HG03442 (cell line): ENCODE results near the gene TMED7.
"Not testable (repeated sequence)": the region's sequence is repeated elsewhere in the genome, so short reads cannot be mapped to it uniquely, and the experiment has no call there.

ENCODE experiments used
- ATAC-seq: cut with Tn5 transposase; IDR thresholded peaks from one replicate; pipeline ENCODE4 v1.9.1; 2021; ENCODE audit warnings: mild to moderate bottlenecking, moderate library complexity; ENCODE audit not compliant: unreplicated experiment

The TMED7 gene

GRCh38 chr5:115625579-115626444 lies at the start of gene TMED7:
TSS of gene TMED7 (minus strand) at chr5:115626036. CDS start at chr5:115625792, 244 bp downstream.
- ATAC-seq, result peak; percentile 88

- not testable (repeated sequence) for ATAC-seq
Observed at GRCh38 chr5:115674782-115675181, 48.9 kb upstream of the TMED7 start.

- no peak for ATAC-seq
Observed at GRCh38 chr5:115673596-115673995, 47.8 kb upstream of the TMED7 start.

GRCh38 chr5:115671939-115672338 lies 46.1 kb upstream of the TMED7 start:
- ATAC-seq, result no peak

GRCh38 chr5:115666023-115666422 lies 40.2 kb upstream of the TMED7 start:
- no peak for ATAC-seq

- no peak for ATAC-seq
Observed at GRCh38 chr5:115661563-115661962, 35.7 kb upstream of the TMED7 start.

GRCh38 chr5:115661101-115661500 lies 35.3 kb upstream of the TMED7 start:
- no peak for ATAC-seq

GRCh38 chr5:115657881-115658233 lies 32.0 kb upstream of the TMED7 start:
- no peak for ATAC-seq

- ATAC-seq, result no peak
Observed at GRCh38 chr5:115657125-115657880, 31.5 kb upstream of the TMED7 start.

GRCh38 chr5:115656404-115656803 lies 30.6 kb upstream of the TMED7 start:
- ATAC-seq, result no peak

- ATAC-seq, result no peak
Observed at GRCh38 chr5:115655994-115656393, 30.2 kb upstream of the TMED7 start.

GRCh38 chr5:115649541-115649940 lies 23.7 kb upstream of the TMED7 start:
- ATAC-seq, result no peak

GRCh38 chr5:115648056-115648455 lies 22.2 kb upstream of the TMED7 start:
- ATAC-seq, result no peak

GRCh38 chr5:115645386-115645785 lies 19.6 kb upstream of the TMED7 start:
- ATAC-seq, result not testable (repeated sequence)

GRCh38 chr5:115644046-115644445 lies 18.2 kb upstream of the TMED7 start:
- no peak for ATAC-seq

GRCh38 chr5:115641948-115642347 lies 16.1 kb upstream of the TMED7 start:
- no peak for ATAC-seq

GRCh38 chr5:115640274-115640673 lies 14.4 kb upstream of the TMED7 start:
- ATAC-seq, result no peak

GRCh38 chr5:115639377-115639776 lies 13.5 kb upstream of the TMED7 start:
- no peak for ATAC-seq

GRCh38 chr5:115637507-115637906 lies 11.7 kb upstream of the TMED7 start:
- no peak for ATAC-seq

GRCh38 chr5:115636008-115636407 lies 10.2 kb upstream of the TMED7 start:
- no peak for ATAC-seq

GRCh38 chr5:115634343-115635132 lies 8.7 kb upstream of the TMED7 start:
- peak; percentile 51 for ATAC-seq
